ENCODE measurements around the gene PITPNC1.
"Not testable (repeated sequence)": the region's sequence is repeated elsewhere in the genome, so short reads cannot be mapped to it uniquely, and the experiment has no call there.

The PITPNC1 gene

GRCh38 chr17:67401598-67402504 is 24.8 kb downstream of the PITPNC1 start:
- no peak for DNase-seq

DNA sequence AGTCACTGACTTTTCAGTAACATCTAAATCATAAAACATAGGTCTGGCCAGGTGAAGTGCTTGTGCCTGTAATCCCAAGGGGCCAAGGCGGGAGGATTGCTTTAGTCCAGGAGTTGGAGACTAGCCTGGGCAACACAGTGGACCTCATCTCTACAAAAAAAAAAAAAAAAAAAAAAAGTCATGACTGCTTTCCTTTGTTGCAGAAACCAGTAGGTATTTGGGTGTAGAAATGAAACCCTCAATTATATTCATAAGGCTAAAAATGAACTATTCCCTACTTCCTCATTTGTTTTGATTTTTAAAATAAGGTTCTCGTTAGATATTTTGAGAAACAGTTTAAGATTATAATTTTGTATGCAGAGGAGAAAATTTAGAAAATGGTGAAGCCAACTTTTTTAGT is 26.0 kb downstream of the PITPNC1 start:
- no peak for DNase-seq

DNA sequence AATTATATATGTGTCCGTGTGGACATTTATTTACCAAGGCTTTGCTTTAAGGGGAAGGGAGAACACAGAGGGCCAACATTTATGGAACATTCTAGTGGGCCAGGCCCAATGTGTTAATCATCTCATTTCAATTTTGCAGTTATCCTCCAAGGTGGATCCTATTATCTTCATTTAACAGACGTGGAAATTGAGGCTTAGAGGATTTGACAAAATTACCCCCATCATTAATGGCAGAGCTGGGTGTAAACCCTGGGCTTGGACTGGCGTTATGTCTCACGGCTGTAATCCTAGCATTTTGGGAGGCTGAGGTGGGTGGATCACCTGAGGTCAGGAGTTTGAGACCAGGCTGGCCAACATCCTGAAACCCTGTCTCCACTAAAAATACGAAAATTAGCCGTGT is 26.4 kb downstream of the PITPNC1 start:
- no peak for DNase-seq

DNA sequence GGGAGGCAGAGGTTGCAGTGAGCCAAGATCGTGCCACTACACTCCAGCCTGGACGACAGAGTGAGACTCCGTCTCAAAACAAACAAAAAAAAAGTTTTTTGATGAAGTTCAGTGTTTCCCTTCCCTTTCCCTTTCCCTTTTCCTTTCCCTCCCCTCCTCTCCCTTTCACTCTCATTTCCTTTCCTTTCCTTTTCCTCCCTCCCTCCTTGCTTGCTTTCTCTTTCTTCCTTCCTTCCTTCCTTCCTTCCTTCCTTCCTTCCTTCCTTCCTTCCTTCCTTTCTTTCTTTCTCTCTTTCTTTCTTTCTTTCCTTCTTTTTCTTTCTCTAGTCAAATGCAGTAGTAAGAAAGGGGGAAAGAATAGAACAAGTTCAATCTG is 31.4 kb downstream of the PITPNC1 start:
- DNase-seq = not testable (repeated sequence)

- no peak for DNase-seq
These were observed 34.3 kb downstream of the PITPNC1 start for GRCh38 chr17:67411397-67411796.

- DNase-seq = no peak
These were observed 35.0 kb downstream of the PITPNC1 start for GRCh38 chr17:67412032-67412431.

DNA sequence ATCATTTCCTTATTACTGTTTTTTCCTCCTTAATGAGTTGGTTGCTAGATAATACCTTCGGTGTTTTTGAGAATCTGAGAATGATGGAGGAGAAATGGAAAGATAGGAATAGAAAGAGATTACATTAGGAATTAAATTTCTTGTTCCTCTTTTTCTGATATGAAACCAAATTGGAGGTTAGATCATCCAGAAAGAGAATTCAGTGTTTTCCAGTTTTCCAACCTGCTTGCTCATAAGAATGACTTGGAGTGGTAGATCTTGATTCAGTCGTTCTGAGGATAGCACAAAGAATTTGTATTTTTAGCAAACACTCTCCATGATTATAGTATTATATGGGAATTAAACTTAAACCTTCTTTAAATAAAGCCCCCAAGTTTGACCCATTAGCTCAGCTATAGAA is 35.9 kb downstream of the PITPNC1 start:
- no peak for DNase-seq

DNA sequence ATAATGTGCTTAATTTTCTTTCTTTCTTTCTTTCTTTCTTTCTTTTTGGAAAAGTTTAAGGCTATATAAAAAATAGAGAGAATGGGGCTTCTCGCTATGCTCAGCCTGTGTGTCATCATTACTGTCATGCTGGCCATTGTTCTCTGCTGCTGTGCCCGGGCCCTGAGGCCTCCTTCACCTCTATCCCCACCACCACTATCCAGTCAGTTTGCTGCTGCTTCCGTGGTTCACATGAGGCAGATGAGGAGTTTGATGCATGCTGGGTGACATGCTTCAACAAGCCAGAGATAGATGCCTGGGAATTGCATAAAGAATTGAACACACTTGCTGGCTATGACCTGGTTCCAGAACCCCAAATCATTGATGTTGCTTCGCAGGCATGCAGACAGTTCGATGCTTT is 36.3 kb downstream of the PITPNC1 start:
- no peak for DNase-seq

DNA sequence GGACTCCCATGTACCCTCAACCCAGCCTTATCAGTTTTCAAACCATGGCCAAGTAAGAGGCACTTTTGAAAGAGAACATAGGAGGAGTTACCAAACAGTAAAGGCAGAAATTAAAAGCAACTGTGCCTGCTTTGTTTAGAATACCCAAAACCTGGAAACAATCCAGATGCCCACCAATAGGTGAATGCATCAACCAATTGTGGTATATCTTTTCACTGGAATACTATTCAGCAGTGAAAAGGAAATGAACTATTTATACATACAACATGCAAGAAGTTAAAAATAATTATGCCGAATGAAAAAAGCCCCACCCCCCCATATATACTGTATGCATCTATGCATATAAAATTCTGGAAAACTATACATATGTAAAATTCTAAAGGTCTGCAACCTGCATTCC is 37.0 kb downstream of the PITPNC1 start:
- DNase-seq = no peak

- no peak for DNase-seq
These were observed 37.5 kb downstream of the PITPNC1 start for GRCh38 chr17:67414559-67414958.

DNA sequence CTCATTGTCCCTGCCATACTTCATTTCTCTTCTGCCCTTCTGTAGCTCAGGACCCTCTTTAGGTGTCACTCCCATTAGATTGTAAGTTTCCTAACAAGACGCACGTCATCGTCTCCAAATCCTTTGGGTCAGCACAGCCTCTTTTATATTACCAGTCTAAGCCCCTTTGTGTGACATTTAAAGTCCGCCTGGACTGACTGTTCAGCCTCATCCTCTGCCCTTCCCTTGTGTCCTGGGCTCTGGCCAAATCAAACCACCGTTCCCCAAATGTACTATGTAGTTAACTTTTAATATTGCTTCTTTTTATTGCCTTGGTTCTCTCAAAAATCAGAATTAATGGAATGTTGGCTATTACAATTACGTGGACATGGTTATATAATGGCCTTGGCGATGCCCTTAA is 38.2 kb downstream of the PITPNC1 start:
- no peak for DNase-seq

DNA sequence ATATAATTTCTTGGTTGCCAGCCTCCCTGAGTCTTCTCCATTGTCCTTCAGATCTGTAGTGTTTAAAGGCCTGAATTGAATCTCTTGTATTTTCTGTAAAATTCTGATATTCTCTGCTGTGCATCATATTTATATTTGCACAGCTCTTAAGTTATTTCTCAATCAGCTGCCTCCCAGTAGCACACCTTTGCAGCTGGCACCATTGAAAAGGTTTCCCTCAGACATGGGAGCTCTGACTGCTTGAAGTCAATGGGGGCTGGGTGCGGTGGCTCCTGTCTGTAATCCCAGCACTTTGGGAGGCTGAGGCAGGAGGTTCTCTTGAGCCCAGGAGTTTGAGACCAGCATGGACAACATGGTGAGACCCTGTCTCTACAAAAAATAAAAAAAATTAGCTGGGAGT is 40.4 kb downstream of the PITPNC1 start:
- no peak for DNase-seq

GRCh38 chr17:67420994-67421393 is 43.9 kb downstream of the PITPNC1 start:
- no peak for DNase-seq

- DNase-seq = no peak
These were observed 44.8 kb downstream of the PITPNC1 start for GRCh38 chr17:67421869-67422273.

DNA sequence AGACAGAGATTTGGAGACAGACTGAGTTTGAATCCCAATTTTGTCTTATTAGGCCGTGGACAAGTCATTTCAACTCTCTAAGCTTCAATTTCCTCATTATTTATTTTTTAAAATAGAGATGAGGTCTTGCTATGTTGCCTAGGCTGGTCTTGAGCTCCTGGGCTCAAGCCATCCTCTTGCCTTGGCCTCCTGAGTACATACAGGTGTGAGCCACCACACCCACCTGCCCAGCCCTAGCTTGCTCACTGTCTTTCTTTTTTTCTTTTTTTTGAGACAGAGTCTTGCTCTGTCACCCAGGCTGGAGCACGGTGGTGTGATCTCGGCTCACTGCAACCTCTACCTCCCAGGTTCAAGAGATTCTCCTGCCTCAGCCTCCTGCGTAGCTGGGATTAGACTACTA is 45.2 kb downstream of the PITPNC1 start:
- not testable (repeated sequence) for DNase-seq

DNA sequence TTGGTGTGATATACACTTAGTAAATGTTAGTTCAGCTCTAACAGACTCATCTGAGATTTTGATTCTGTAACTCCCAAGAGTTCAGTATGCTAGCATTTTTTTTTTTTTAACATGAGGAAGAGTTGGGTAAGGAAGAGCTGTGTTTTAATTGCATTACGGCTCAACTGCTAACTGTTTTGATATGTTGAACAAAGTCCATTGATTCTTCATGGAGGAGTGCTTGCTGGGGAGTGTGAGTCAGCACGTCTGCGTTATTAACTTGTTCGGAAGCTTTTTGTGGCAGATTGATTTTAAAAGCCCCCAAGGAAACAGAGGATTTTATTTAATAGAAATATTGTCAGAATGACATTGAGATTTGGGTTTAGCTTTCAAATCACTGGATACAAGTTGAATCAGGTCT is 45.8 kb downstream of the PITPNC1 start:
- DNase-seq = no peak

DNA sequence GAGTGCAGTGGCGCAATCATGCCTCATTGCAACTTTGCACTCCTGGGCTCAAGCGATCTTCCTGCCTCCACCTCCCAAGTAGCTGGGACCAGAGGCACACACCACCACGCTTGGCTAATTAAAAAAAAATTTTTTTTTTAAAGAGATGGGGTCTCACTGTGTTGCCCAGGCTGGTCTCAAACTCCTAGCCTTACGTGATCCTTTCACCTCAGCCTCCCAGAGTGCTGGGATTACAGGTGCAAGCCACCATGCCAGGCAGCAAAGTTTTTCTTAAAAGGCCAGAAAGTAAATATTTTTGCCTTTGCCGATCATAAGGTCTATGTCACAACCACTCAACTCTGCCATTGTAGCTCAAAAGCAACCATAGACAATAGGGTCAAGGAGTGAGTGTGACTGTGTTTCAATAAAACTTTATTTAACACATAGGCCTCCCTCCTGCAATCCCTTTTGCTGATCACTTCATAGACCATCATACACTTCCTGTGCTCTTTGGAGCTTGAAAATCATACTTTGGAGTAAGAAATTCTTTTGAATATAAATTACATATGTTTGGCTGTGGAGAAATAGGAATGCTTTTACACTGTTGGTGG is 48.6 kb downstream of the PITPNC1 start:
- no peak for DNase-seq

DNA sequence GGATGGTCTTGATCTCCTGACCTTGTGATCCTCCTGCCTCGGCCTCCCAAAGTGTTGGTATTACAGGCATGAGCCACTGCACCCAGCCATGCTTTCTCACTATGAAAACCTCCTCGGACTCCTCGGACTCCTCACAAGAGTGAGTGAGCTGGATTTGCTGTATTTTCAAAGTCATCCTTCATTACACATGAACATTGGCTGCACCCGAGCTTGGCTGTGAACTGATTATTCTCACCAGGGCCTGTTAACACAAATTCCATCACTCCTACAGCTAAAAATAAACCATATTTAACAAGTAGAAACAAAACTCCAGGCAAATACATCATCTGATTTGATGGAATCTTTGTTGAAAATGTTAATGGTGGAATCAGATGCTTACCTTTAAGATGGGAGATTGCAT is 50.3 kb downstream of the PITPNC1 start:
- no peak for DNase-seq

- DNase-seq = not testable (repeated sequence)
These were observed 53.4 kb downstream of the PITPNC1 start for GRCh38 chr17:67430515-67430914.

DNA sequence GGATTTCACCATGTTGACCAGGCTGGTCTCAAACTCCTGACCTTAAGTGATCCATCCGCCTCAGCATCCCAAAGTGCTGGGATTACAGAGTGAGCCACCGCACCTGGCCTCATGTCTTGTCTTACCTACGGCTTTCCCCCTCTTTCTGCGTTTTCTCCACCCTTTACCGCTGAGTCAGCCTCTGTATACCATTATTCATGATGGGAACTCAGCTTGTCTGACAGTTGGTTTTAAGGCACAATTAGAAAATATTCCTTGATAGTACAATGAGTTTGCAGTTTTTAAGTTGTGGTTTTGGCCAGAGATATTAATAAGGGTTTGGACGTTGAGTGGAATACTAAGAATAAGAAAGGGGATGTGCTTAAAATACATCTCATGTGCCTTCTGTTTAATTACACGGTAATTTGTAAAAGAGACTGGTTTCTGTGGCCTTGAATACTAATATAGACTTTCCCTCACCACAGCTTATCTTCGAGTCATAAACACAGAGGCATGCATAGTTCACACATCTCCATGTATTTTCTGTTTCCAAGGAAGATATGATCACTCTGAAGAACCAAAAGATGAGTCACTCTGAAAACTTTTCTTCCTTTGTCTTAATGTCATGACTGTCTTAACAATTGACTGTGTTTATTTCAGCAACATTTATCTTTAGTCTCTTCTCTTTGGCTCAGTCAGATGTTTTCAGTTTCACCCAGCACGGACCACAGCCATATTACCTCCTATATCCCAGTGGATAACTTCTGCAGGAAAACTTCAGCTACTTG is 54.4 kb downstream of the PITPNC1 start:
- no peak for DNase-seq

- DNase-seq = no peak
These were observed 56.3 kb downstream of the PITPNC1 start for GRCh38 chr17:67433248-67433924.

- DNase-seq = no peak
These were observed 57.0 kb downstream of the PITPNC1 start for GRCh38 chr17:67434061-67434525.

- DNase-seq = no peak
These were observed 58.0 kb downstream of the PITPNC1 start for GRCh38 chr17:67435122-67435521.

Measured in NCI-H1417 (cell line).